Activated CD8-positive, alpha-beta T cell treated with anti-CD3 and anti-CD28 coated beads for 36 hours (primary cell): ENCODE measurements around the gene TESK2. TPM values are rescaled to one million over a fixed set of nuclear protein-coding genes. Genes with fewer than 3 reads are reported as not detected.
A peak's percentile ranks its signal among the peaks of the same experiment; 100 is the strongest.

Source experiments
- ATAC-seq: fragments of 200-7000 bp; cut with Tn5 transposase; one replicate; pipeline ENCODE4 v1.10.0; 2021; ENCODE audit warnings: mild to moderate bottlenecking, moderate library complexity
- CTCF ChIA-PET: fragments of 350-600 bp; sonication (Branson Sonifier 250); formaldehyde crosslinking; loops from one replicate; lab custom pipeline; 2021; ENCODE audit warnings: antibody characterized with exemption; lab: Charles Lee
- POLR2A ChIA-PET: fragments of 350-600 bp; sonication (Branson Sonifier 250); formaldehyde crosslinking; loops from one replicate; lab custom pipeline; 2021; ENCODE audit warnings: antibody characterized with exemption; lab: Charles Lee
- DNase-seq: peaks from one replicate; pipeline ENCODE4 v3.0.0-alpha.2; 2020
- H3K27ac Mint-ChIP-seq: one replicate; pipeline ENCODE4 v1.8.0; 2021; ENCODE audit warnings: mild to moderate bottlenecking, mixed read lengths
- H3K27me3 Mint-ChIP-seq: one replicate; pipeline ENCODE4 v1.8.0; 2021; ENCODE audit warnings: mixed read lengths
- H3K36me3 Mint-ChIP-seq: one replicate; pipeline ENCODE4 v1.8.0; 2021; ENCODE audit warnings: low read depth, mixed read lengths
- H3K4me1 Mint-ChIP-seq: one replicate; pipeline ENCODE4 v1.8.0; 2021; ENCODE audit warnings: low read depth, mixed read lengths
- H3K4me3 Mint-ChIP-seq: one replicate; pipeline ENCODE4 v1.8.0; 2021; ENCODE audit warnings: mild to moderate bottlenecking, moderate library complexity, mixed read lengths
- H3K9me3 Mint-ChIP-seq: one replicate; pipeline ENCODE4 v1.8.0; 2021; ENCODE audit warnings: mixed read lengths
- intact Hi-C: fragments of 100-400 bp; cut with micrococcal nuclease; formaldehyde crosslinking; loops from one replicate; pipeline ENCODE4 v1.10.0; 2022
- total RNA-seq, 2 experiments: library from RNA; stranded (reverse); gene quantifications; one replicate each; pipeline ENCODE4 v1.2.3, GENCODE V29; 2021
- TF ChIP-seq, protein P1 (sequence below): fragments of 200-600 bp; IDR thresholded peaks from one replicate; pipeline ENCODE4 v1.8.0; 2022; ENCODE audit warnings: antibody characterized with exemption, mild to moderate bottlenecking

The TESK2 gene, protein sequence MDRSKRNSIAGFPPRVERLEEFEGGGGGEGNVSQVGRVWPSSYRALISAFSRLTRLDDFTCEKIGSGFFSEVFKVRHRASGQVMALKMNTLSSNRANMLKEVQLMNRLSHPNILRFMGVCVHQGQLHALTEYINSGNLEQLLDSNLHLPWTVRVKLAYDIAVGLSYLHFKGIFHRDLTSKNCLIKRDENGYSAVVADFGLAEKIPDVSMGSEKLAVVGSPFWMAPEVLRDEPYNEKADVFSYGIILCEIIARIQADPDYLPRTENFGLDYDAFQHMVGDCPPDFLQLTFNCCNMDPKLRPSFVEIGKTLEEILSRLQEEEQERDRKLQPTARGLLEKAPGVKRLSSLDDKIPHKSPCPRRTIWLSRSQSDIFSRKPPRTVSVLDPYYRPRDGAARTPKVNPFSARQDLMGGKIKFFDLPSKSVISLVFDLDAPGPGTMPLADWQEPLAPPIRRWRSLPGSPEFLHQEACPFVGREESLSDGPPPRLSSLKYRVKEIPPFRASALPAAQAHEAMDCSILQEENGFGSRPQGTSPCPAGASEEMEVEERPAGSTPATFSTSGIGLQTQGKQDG
- total RNA-seq, result 1 to 10 TPM; 2.9 to 3.7 TPM

DNA sequence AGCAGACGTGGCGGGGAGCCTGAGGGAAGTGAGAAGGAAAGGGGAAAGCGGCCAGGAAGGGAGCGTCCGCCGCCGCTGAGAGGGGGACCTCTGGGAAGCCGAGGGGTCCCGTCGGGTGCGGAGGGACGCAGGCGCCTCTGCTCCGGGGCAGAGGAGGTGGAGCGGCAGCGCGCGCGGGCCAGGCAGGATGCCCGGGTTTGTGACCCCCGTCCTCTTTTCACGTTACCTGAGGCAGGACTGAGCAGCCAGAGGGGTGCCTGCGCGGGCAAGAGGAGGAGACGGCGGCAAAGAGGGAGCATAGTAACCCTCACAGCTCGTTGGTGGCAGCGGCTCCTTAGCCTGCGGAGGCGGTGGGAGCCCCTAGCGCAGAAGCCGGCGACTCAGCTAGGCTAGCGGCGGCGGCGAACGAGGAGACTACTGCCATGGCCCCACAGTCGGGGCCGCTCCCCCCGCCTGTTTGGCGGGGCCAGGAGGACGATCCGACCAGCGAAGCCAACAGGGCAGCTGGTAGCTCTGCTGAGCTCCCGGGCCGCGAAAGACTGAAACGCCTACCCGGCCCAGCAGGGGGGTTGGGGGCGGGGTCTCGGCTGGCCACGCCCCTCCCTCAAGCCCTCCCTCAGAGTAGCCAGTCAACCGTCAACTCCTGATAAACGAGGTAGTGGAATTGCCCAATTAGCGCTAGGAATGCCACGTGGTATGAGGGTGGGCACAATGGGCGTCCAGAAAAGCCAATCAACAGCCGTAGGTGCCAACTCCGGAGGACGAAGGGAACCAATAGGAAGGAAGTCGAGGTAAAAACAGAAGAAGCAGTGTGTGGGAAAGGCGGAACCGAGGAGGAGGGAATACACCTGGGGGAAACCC lies at the start of gene TESK2:
TESK2 (minus strand) TSS at position 538 of the 861 bp plus-strand sequence. CDS start 33,378 bp downstream, outside the sequence.
- no peaks in the 10 kb centered on the region for H3K9me3 Mint-ChIP-seq

DNA sequence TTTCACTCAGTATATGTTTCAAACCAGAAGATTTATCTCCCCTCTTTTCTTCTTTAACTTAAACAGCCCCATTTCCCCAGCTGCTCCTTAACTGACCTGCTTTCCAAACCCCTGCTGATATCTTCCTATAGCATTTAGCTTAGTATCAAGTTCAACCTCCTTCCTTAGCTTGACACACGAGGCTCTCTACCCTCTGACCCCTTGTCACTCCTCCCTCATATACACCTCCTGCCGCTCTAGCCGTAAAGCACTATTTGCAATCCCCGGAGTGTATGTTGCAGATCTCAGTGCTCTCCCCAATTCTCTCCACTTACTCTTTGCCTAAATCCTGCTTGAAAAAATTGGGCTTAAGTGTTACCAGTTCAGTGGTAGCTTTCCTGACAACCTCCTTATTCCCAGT lies 45.9 kb upstream of the TESK2 start:
- POLR2A ChIA-PET, result interaction anchor here (0.6 to 4.3 kb wide), 3 partner anchors 14 to 18 kb away, joined by 3 to 29 read pairs (median 11); partner anchors contain the start of genes AKR1A1 and PRDX1
- CTCF ChIA-PET, result interaction anchor here (1.6 to 3.1 kb wide), 2 partner anchors 25 to 33 kb away, joined by 8 to 15 read pairs; no protein-coding TSS in a partner anchor
- intact Hi-C loops, result loop anchor here (1.0 kb wide), 1 partner anchor 7 kb away; no protein-coding TSS in a partner anchor
- no peak overlapping the region for H3K4me3 Mint-ChIP-seq
- peaks cover 1% of the 10 kb centered on the region for H3K27me3 Mint-ChIP-seq
- TF ChIP-seq, protein P1, sequence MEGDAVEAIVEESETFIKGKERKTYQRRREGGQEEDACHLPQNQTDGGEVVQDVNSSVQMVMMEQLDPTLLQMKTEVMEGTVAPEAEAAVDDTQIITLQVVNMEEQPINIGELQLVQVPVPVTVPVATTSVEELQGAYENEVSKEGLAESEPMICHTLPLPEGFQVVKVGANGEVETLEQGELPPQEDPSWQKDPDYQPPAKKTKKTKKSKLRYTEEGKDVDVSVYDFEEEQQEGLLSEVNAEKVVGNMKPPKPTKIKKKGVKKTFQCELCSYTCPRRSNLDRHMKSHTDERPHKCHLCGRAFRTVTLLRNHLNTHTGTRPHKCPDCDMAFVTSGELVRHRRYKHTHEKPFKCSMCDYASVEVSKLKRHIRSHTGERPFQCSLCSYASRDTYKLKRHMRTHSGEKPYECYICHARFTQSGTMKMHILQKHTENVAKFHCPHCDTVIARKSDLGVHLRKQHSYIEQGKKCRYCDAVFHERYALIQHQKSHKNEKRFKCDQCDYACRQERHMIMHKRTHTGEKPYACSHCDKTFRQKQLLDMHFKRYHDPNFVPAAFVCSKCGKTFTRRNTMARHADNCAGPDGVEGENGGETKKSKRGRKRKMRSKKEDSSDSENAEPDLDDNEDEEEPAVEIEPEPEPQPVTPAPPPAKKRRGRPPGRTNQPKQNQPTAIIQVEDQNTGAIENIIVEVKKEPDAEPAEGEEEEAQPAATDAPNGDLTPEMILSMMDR, result no peak
- no peaks in the 10 kb centered on the region for H3K9me3 Mint-ChIP-seq
- H3K4me1 Mint-ChIP-seq, result peaks cover 11% of the 10 kb centered on the region
- ATAC-seq, result no peak
- DNase-seq, result no peak
- H3K36me3 Mint-ChIP-seq, result no peaks in the 10 kb centered on the region
- no peak overlapping the region for H3K27ac Mint-ChIP-seq

More for the DNA sequence above, at the start of gene TESK2:
- intact Hi-C loops, result loop anchor here (5.0 kb wide), 1 partner anchor 479 kb away; the partner anchor contains the start of genes HECTD3 and UROD
- Mint-ChIP-seq H3K36me3 (no peaks in the 10 kb centered on the region), H3K27ac (no peak within 1 kb of the TSS), H3K4me1 (peaks cover 11% of the 10 kb centered on the region), H3K4me3 (no peak within 1 kb of the TSS), H3K27me3 (no peaks in the 10 kb centered on the region)
- ATAC-seq (peak; percentile 95), DNase-seq (peak; percentile 98)
- TF ChIP-seq, protein P1, result no peak
- CTCF ChIA-PET, result interaction anchor here (0.6 to 11.3 kb wide), 14 partner anchors 10 to 479 kb away, joined by 3 to 191 read pairs (median 6); partner anchors contain the start of genes AKR1A1, HECTD3, MUTYH and TOE1
- POLR2A ChIA-PET, result interaction anchor here (0.7 to 4.8 kb wide), 8 partner anchors 9 to 187 kb away, joined by 3 to 23 read pairs (median 4); partner anchors contain the start of genes CCDC163, MMACHC, MUTYH and NASP

DNA sequence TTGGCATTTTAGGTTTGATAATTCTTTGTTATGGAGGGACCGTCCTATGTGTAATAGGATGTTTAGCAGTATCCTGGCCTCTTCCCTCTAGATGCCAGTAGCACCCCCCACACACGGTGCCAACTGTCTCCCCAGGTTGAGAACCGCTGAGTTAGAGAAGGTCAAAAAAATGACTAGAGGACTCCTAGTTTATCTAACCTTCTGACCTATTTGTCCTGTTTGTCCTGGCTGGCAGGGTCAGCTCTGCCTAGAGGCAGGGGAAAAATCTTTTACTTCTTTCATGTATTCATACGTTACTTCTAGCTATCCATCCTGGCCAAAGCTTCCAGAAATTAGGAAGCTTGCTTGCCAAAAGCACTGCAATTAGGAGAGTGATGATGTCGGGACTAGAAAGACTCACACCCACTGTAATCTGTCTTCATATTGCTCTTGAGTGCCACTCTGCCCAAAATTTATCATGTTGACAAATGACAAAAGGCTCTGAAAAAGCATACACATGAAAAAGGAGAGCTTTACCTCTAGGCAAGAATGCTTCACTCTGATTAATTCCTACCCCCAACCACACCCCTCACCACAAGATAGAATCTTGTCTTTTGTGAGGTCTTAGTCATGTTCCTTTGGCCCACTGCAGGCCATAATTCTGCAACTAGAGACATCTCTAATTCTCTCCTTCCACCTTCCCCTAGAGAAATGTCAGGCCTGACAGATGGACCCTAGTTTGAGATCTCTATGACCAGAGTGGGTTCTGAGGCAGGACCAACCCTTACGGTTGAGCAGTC lies 45.2 kb upstream of the TESK2 start:
- intact Hi-C loops, result loop anchor here (1.0 kb wide), 1 partner anchor 8 kb away; no protein-coding TSS in a partner anchor
- H3K9me3 Mint-ChIP-seq, result no peaks in the 10 kb centered on the region
- H3K4me3 Mint-ChIP-seq, result no peak overlapping the region
- DNase-seq, result no peak
- no peak overlapping the region for H3K27ac Mint-ChIP-seq
- ChIA-PET CTCF (interaction anchor here (1.0 to 3.1 kb wide), 4 partner anchors 14 to 33 kb away, joined by 3 to 15 read pairs (median 6); partner anchors contain the start of gene PRDX1), POLR2A (interaction anchor here (0.9 to 4.3 kb wide), 4 partner anchors 9 to 31 kb away, joined by 3 to 29 read pairs (median 8); partner anchors contain the start of genes AKR1A1 and PRDX1)
- TF ChIP-seq, protein P1, result no peak
- no peaks in the 10 kb centered on the region for H3K36me3 Mint-ChIP-seq
- H3K27me3 Mint-ChIP-seq, result peaks cover 1% of the 10 kb centered on the region
- peak; percentile 83 for ATAC-seq
- H3K4me1 Mint-ChIP-seq, result peaks cover 13% of the 10 kb centered on the region

DNA sequence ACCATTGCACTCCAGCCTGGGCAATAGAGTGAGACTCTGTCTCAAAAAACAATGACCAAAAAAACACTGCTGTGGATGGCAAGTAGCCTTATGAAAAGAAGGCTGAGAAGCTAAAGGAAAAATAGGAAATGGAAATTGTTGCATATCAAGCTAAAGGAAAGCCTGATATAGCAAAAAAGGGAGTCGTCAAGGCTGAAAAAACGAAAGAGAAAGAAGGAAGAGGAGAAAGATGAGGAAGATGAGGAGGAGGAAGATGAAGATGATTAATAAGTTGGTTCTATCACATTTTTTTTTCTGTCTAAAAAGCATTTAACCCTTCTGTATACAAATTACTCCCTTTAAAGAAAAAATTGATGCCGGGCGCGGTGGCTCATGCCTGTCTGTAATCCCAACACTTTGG lies 40.9 kb upstream of the TESK2 start:
- Mint-ChIP-seq H3K27ac (no peak overlapping the region), H3K4me1 (peaks cover 11% of the 10 kb centered on the region), H3K27me3 (no peaks in the 10 kb centered on the region), H3K9me3 (no peaks in the 10 kb centered on the region), H3K4me3 (no peak overlapping the region), H3K36me3 (no peaks in the 10 kb centered on the region)
- CTCF ChIA-PET, result interaction anchor here (1.2 kb wide), 1 partner anchor 38 kb away, joined by 5 read pairs; no protein-coding TSS in a partner anchor
- DNase-seq (no peak), ATAC-seq (no peak)
- TF ChIP-seq, protein P1, result no peak
- POLR2A ChIA-PET, result interaction anchor here (0.7 to 1.0 kb wide), 2 partner anchors 20 to 147 kb away, joined by 3 to 5 read pairs; no protein-coding TSS in a partner anchor
- intact Hi-C loops, result no loop called here
